ENCODE measurements around the gene ARFGAP1. TPM values are rescaled to one million over a fixed set of nuclear protein-coding genes. Genes with fewer than 3 reads are reported as not detected.

ARFGAP1 gene
- total RNA-seq, 3 donors from 2014 or later (not counting 1 experiment from before 2014, with no cell fraction given) = 118 to 138 (median 127) TPM

- no peak for DNase-seq
- no peak for ATAC-seq
- H3K4me3 ChIP-seq (ENCODE audit: low read length) = no peak overlapping the region
- Mint-ChIP-seq H3K4me3 (no peak overlapping the region), H3K4me1 (peaks cover 0 to 5% of the 10 kb centered on the region in 2 donors), H3K27me3 (ENCODE audit: low read depth in 2 of 2) (peaks cover 0 to 7% of the 10 kb centered on the region in 2 donors), H3K27ac (no peak overlapping the region), H3K36me3 (peaks cover 6% of the 10 kb centered on the region), H3K9me3 (peaks cover 6 to 7% of the 10 kb centered on the region in 2 donors)
- H3K9me3 ChIP-seq (ENCODE audit: control insufficient read depth, insufficient read depth, low read length) = peaks cover 25% of the 10 kb centered on the region
- no peaks in the 10 kb centered on the region for H3K36me3 ChIP-seq (ENCODE audit: control insufficient read depth, insufficient read depth, low read length)
- 80% methylated on average over 13 of the region's 13 CpGs for WGBS (ENCODE audit: insufficient coverage)
- TF ChIP-seq CTCF (IDR thresholded peaks at IDR 0.05) = no peak
- intact Hi-C loops (cut with micrococcal nuclease) = no loop called here
- no peak overlapping the region for H3K27ac ChIP-seq (ENCODE audit: low read length)
- no peaks in the 10 kb centered on the region for H3K27me3 ChIP-seq (ENCODE audit: control insufficient read depth, insufficient read depth, low read length)
- H3K4me1 ChIP-seq (ENCODE audit: control insufficient read depth, insufficient read depth, low read length) = peaks cover 17% of the 10 kb centered on the region
These were observed 58.3 kb downstream of the ARFGAP1 start for GRCh38 chr20:63330940-63331339.

GRCh38 chr20:63331741-63332400, 59.3 kb downstream of the ARFGAP1 start:
- Mint-ChIP-seq H3K27ac (no peak overlapping the region), H3K4me3 (no peak overlapping the region), H3K9me3 (peaks cover 6 to 7% of the 10 kb centered on the region in 2 donors), H3K4me1 (peaks cover 0 to 4% of the 10 kb centered on the region in 2 donors), H3K27me3 (ENCODE audit: low read depth in 2 of 2) (peaks cover 4 to 11% of the 10 kb centered on the region in 2 donors), H3K36me3 (peaks cover 6% of the 10 kb centered on the region)
- no peak for ATAC-seq
- no peak for TF ChIP-seq CTCF (IDR thresholded peaks at IDR 0.05)
- 96% methylated on average over 8 of the region's 8 CpGs for WGBS (ENCODE audit: insufficient coverage)
- no peak overlapping the region for H3K4me3 ChIP-seq (ENCODE audit: low read length)
- no peak for DNase-seq
- H3K9me3 ChIP-seq (ENCODE audit: control insufficient read depth, insufficient read depth, low read length) = peaks cover 16% of the 10 kb centered on the region
- intact Hi-C loops (cut with micrococcal nuclease) = no loop called here
- H3K27me3 ChIP-seq (ENCODE audit: control insufficient read depth, insufficient read depth, low read length) = no peaks in the 10 kb centered on the region
- peaks cover 7% of the 10 kb centered on the region for H3K4me1 ChIP-seq (ENCODE audit: control insufficient read depth, insufficient read depth, low read length)
- H3K27ac ChIP-seq (ENCODE audit: low read length) = no peak overlapping the region
- H3K36me3 ChIP-seq (ENCODE audit: control insufficient read depth, insufficient read depth, low read length) = no peaks in the 10 kb centered on the region

- Mint-ChIP-seq H3K4me3 (no peak overlapping the region), H3K9me3 (peaks cover 6 to 7% of the 10 kb centered on the region in 2 donors), H3K27me3 (ENCODE audit: low read depth in 2 of 2) (peaks cover 6 to 17% of the 10 kb centered on the region in 2 donors), H3K36me3 (peaks cover 6% of the 10 kb centered on the region), H3K4me1 (no peaks in the 10 kb centered on the region), H3K27ac (no peak overlapping the region)
- Histone ChIP-seq H3K4me1 (ENCODE audit: control insufficient read depth, insufficient read depth, low read length) (no peaks in the 10 kb centered on the region), H3K27me3 (ENCODE audit: control insufficient read depth, insufficient read depth, low read length) (no peaks in the 10 kb centered on the region), H3K27ac (ENCODE audit: low read length) (no peak overlapping the region), H3K36me3 (ENCODE audit: control insufficient read depth, insufficient read depth, low read length) (no peaks in the 10 kb centered on the region), H3K4me3 (ENCODE audit: low read length) (no peak overlapping the region), H3K9me3 (ENCODE audit: control insufficient read depth, insufficient read depth, low read length) (peaks cover 11% of the 10 kb centered on the region)
- DNase-seq (no peak), ATAC-seq (no peak)
- no peak for TF ChIP-seq CTCF (IDR thresholded peaks at IDR 0.05)
- 89% methylated on average over 22 of the region's 22 CpGs for WGBS (ENCODE audit: insufficient coverage)
- intact Hi-C loops (cut with micrococcal nuclease) = no loop called here
These were observed 60.1 kb downstream of the ARFGAP1 start for GRCh38 chr20:63332488-63333240.
